KOPT-K1 (cell line): ENCODE results near the gene NCS1.

Experiments
- H3K27ac ChIP-seq: fragments of 200-600 bp; sonication (generic); 2 replicates; pipeline ENCODE4 v1.5.1; 2016; ENCODE audit warnings: antibody characterized with exemption, mild to moderate bottlenecking, low read depth, low read length; ENCODE audit not compliant: poor library complexity, severe bottlenecking
- H3K36me3 ChIP-seq: fragments of 200-600 bp; sonication (generic); 2 replicates; pipeline ENCODE4 v1.5.1; 2017; ENCODE audit warnings: antibody characterized with exemption, mild to moderate bottlenecking, low read length, moderate library complexity; ENCODE audit not compliant: insufficient read depth
- H3K9me3 ChIP-seq: fragments of 200-600 bp; sonication (generic); 2 replicates; pipeline ENCODE4 v1.5.1; 2017; ENCODE audit warnings: antibody characterized with exemption, low read length, mild to moderate bottlenecking; ENCODE audit not compliant: insufficient read depth, poor library complexity, severe bottlenecking

The NCS1 gene

DNA sequence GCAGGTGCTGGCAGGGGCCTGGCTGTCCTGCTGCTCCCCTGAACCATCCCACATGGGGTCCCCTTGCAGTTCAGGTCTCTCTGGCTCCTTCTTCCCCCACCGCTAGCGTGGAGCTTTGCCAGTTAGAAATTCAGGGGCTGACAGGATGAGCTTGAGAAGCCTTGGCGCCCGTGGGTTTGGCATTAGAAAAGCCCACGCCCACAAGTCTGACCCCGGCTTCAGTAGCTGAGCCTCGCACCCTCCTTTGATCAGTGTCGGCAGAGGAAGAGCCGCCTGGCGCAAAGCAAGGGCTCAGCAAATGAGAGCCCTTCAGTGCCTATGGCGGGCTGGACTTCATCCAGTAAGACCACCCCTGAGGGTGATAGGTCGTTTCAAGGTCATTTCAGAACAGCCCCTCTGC lies 30.1 kb upstream of the NCS1 start:
- Histone ChIP-seq H3K9me3 (no peaks in the 10 kb centered on the region), H3K36me3 (no peaks in the 10 kb centered on the region), H3K27ac (no peak overlapping the region)

DNA sequence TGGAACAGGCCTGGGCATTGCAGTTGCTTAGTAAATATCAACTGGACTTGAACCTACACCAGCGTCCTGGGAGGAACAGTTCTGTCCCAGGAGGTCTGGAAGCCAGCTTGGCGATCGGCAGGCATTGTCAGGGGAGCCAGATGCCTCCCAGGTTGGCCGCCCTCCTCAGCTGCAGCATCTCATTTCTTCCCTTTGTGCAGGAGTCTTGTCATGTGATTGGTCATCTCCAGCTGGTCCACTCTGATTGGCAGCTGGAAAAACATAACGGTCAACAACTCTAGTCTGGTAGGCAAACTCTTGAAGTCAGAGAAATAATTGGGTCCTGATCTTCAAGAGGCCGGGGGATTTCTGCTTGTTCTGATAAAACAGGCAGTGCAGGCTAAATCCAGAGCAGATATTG lies 29.6 kb upstream of the NCS1 start:
- H3K9me3 ChIP-seq, result no peaks in the 10 kb centered on the region
- no peak overlapping the region for H3K27ac ChIP-seq
- no peaks in the 10 kb centered on the region for H3K36me3 ChIP-seq

DNA sequence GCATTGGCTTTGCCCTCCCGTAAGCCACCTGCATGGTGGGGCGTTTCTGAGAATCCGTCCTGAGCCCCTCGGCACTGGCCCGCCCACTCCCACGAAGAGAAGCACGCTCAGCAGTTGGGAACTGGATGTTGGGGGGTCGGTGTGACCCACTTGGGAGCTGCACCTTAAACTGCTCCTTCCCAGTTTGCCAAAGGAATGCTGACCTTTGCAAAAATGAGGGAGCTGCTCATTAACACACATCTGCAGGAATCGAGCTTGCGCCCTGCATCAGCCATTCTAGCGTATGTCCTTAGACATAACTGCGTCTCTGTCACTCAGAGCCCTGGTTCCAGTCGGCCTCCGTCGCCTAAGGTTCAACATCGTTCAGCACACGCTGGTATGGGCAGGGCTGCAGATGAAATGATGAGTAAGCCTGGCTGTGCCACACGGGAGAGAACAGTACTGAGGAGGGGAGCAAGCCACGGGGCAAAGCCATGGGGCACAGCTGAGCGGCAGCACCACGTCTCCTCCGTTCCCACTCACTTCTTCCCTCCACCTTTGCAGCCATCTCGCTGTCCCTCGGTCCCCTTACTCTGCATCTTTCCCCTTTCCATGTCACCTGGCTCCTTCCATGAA lies 28.8 kb upstream of the NCS1 start:
- Histone ChIP-seq H3K27ac (no peak overlapping the region), H3K36me3 (no peaks in the 10 kb centered on the region), H3K9me3 (no peaks in the 10 kb centered on the region)

DNA sequence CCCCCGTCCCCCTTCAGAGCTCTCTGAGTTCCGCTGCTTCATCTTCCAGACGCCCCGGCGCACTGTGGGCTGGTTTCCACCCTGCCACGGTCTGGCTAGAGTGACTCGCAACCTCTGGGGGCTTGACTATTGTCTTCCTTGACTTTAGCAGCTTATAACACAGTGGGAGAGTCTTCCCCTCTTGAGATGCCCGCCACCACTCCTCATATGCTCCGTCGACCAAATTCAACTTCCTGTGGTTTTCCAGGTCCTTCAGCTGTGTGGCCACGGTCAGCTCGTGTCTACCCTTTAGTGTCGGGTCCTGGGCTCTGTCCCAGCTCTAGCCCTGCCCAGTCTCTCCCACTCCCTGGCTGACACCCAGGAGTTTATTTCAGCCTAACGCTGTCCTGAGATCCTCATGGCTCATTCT lies 28.2 kb upstream of the NCS1 start:
- Histone ChIP-seq H3K36me3 (no peaks in the 10 kb centered on the region), H3K27ac (no peak overlapping the region), H3K9me3 (no peaks in the 10 kb centered on the region)

DNA sequence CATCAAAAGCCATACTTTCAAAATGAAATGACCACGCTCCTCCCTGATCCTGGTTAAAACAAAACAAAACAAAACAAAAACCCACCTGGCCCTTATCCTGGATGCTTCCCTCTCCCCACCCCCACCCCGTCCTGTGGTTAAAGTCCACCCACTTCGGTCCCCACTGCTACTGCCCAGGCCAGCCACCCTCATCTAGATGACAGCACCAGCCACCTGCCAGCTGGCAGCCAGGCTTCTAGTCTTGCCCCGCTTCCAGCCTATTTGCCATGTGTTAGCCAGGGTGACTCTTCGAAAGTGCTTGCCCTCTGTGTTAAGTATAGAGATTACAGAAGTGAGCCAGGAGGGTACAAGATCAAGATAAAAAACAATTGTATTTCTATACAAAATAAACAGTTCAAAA lies 27.5 kb upstream of the NCS1 start:
- Histone ChIP-seq H3K9me3 (no peaks in the 10 kb centered on the region), H3K36me3 (no peaks in the 10 kb centered on the region), H3K27ac (no peak overlapping the region)

DNA sequence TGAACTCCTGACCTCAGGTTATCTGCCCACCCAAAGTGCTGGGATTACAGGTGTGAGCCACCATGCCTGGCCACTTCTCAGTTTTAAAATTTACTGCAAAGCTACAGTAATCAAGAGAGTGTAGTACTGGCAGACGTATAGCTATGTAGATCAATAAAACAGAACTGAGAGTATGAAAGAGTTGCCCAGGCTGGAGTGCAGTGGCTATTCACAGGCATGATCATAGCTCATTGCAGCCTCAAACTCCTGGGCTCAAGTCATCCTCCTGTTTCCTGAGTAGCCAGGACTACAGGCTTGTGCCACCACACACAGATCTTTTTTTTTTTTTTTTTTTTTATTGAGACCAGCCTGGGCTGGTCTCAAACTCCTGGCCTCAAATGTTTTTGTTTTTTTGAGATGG lies 26.5 kb upstream of the NCS1 start:
- no peaks in the 10 kb centered on the region for H3K36me3 ChIP-seq
- no peak overlapping the region for H3K27ac ChIP-seq
- H3K9me3 ChIP-seq, result no peaks in the 10 kb centered on the region

DNA sequence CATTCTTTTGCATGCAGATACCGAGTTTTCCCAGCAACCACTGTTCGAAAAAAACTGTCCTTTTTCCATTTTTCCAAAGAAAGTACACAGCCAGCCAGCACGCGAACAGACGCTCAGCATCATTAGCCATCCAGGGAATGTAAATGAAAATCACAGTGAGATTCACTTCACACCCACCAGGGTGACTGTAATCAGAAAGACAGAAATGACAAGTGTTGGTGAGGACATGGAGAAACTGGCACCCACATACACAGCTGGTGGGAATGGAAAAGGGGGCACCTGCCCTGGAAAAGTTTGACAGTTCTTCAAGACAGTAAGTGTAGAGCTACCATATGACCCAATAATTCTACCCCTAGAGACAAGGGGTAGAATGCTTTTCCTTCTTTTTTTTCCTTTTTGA lies 25.0 kb upstream of the NCS1 start:
- no peaks in the 10 kb centered on the region for H3K36me3 ChIP-seq
- H3K9me3 ChIP-seq, result no peaks in the 10 kb centered on the region
- no peak overlapping the region for H3K27ac ChIP-seq

DNA sequence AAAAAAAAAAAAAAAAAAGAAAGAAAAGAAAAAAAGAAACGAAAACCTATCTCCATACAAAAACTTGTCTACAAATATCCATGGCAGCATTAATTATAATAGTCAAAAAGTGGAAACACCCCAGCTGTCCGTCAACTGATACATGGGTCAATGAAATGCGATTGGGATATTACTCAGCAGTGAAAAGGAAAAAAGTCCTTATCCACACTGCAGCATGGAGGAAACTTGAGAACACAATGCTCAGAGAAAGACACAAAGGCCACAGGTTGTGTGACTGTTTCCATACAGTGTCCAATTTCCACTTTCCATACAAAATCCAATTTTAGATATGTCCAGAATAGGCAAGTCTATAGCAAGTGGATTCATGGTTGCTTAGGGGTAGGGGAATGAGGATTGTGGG lies 24.3 kb upstream of the NCS1 start:
- no peak overlapping the region for H3K27ac ChIP-seq
- no peaks in the 10 kb centered on the region for H3K9me3 ChIP-seq
- no peaks in the 10 kb centered on the region for H3K36me3 ChIP-seq

DNA sequence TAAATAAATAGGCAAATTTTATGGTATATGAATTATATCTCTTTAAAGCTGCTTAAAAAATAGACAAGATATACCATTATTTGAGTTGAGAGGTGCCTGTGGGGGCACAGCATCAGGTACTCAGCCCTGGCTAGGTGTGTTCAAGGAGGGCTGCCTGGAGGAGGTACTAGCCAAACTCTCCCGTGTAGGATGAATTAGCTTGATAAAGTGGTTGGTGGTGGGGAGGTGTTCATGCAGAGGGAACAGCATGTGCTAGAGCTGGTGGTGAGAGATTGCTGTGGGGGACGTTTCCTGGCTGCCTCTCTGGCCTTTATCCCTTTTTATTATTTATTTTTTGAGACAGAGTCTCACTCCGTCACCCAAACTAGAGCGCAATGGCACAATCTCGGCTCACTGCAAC lies 23.2 kb upstream of the NCS1 start:
- Histone ChIP-seq H3K9me3 (no peaks in the 10 kb centered on the region), H3K27ac (no peak overlapping the region), H3K36me3 (no peaks in the 10 kb centered on the region)

DNA sequence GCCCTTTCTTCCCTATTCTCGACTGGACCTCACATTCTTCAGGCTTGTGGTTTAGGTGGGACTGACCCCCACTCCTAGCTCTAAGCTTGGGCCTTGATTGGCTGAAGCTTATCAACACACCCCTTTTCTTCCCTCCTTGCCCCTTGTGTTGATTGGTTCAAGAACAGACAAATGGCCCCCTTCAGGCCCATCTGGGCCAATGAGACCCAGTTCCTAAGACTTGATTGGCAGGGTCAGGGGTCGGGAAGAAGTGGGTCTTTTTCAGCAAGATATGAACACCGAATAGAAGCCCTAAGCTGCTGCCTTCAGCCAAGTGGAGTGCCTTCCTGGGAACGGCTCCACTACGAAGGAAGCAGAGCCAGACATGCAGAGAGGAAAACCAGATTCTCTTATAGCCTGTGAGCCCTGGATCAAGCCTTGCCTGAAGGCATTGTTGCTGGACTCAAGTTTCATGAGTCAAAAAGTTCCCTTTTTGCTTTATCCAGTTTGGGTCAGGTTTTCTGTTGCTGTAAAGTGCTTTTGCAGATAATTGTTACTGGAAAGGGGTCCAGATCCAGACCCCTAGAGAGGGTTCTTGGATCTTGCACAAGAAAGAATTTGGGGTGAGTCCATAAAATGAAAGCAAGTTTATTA lies 22.4 kb upstream of the NCS1 start:
- Histone ChIP-seq H3K36me3 (no peaks in the 10 kb centered on the region), H3K27ac (no peak overlapping the region)

DNA sequence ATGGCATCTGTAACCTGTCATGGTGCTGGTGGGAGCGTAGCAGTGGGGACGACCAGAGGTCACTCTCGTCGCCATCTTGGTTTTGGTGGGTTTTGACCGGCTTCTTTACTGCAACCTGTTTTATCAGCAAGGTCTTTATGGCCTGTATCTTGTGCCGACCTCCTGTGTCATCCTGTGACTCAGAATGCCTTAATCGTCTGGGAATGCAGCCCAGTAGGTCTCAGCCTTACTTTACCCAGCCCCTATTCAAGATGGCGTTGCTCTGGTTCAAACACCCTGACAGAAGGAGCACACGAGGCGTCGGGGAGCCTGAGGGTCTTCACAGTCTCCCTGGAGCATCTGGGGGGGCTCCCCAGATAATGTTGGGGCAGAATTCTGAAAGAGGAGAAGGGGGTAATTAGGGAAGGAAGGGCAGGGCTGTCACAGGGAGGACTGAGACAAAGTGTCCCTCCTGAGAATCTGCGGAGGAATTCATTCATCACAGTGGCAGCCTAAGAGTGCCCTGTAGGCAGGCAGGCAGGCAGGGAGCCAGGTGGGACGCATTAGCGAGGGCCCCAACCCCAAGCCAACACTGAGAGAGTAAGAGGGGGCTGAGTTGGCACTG lies 21.3 kb upstream of the NCS1 start:
- H3K27ac ChIP-seq, result no peak overlapping the region
- H3K36me3 ChIP-seq, result no peaks in the 10 kb centered on the region
- no peaks in the 10 kb centered on the region for H3K9me3 ChIP-seq

More for the DNA sequence above, 22.4 kb upstream of the NCS1 start:
- no peaks in the 10 kb centered on the region for H3K9me3 ChIP-seq

DNA sequence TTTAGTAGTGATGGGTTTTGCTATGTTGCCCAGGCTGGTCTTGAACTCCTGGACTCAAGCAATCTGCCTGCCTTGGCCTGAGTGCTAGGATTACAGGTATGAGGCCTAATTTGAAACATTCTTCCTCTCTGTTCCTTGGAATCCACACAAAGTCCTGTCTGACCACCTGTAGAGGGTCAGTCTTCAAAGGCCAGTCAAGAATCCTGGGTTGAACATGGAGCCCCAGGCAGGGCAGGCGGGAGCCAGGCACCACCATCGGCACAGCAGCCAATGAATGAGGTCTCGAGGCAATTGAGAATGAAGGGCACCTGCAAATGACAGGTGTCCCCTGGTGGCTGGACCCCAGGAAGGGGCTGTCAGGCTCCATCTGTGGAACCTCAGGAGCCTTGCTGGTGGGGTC lies 17.4 kb upstream of the NCS1 start:
- H3K27ac ChIP-seq, result no peak overlapping the region
- H3K36me3 ChIP-seq, result no peaks in the 10 kb centered on the region
- H3K9me3 ChIP-seq, result no peaks in the 10 kb centered on the region

DNA sequence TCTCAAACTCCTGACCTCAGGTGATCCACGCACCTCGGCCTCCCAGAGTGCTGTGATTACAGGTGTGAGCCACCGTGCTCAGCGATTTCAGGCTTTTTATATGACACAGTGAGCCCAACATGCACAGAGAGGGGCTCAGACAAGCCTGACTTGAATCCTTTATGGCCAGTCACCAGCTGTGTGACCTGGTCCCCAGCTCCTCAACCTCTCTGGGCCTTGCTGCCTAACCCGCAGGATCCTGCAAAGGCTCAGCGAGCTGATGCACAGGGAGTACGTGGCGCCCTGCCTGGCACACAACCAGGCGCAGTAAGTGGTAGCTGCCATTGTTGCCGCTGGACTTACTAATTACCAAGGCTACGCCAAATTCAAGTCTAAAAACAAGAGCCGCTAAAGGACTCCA lies 16.6 kb upstream of the NCS1 start:
- Histone ChIP-seq H3K9me3 (no peaks in the 10 kb centered on the region), H3K27ac (no peak overlapping the region), H3K36me3 (no peaks in the 10 kb centered on the region)

DNA sequence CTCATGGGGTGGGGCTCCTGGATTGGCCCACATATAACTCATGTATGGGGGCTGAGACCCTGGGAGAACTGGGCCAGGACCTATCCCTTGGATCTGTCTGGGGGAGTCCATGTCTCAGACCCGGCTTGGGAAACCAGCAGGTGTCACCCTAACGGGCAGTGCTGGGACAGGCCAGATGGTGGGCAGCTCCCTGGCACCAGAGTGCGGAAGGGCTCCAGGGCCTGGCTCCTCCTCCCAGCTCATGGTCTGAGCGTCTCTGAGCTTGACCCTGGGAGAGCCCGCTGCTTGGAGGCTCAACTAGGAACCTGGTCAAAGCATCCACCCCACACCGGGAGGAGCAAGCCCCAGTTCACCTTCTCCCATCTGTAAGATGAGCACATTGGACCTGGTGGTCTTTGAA lies 15.5 kb upstream of the NCS1 start:
- H3K27ac ChIP-seq, result no peak overlapping the region
- H3K9me3 ChIP-seq, result no peaks in the 10 kb centered on the region
- H3K36me3 ChIP-seq, result no peaks in the 10 kb centered on the region

DNA sequence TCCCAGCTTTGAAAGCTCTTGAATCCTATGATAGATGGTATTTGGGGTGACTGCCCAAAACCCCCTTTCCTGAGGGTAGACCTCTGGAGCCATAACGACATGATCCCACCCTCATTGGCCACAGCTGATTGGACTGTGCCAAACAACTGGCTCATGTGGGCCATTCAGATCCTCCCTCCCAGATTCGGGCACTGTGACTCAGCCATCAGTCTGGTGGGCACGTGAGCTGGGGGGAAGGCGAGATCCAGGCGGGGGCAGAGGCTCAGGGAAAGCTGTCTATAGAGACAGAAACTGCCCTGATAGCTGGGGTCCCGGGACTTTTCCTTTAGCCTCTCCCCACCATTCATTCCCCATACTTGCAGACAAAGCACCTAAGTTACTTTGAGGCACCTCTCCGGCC lies 15.1 kb upstream of the NCS1 start:
- H3K36me3 ChIP-seq, result no peaks in the 10 kb centered on the region
- H3K27ac ChIP-seq, result no peak overlapping the region
- H3K9me3 ChIP-seq, result no peaks in the 10 kb centered on the region

DNA sequence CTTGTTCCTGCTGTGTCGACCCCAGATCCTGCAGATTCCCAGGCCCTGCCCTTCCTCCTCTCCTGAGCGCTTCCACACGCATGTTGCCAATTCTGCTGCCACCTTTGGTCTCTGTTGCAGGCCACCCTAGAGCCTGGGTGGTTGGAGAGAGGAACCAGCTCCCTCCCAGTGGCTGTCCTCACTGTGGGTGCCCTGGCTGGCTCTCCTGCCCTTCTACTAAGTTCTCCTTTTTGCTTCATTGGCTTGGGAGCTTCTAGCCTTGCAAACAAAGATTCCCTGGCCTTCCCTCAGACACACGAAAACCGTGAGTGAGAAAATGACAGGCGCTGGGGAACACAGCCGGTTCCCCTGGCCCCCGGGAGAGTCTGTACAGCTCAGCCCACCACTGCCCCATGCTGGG lies 14.2 kb upstream of the NCS1 start:
- Histone ChIP-seq H3K9me3 (no peaks in the 10 kb centered on the region), H3K27ac (no peak overlapping the region), H3K36me3 (no peaks in the 10 kb centered on the region)
